Measurements from ENCODE around the gene KLF13.

KLF13 gene

DNA sequence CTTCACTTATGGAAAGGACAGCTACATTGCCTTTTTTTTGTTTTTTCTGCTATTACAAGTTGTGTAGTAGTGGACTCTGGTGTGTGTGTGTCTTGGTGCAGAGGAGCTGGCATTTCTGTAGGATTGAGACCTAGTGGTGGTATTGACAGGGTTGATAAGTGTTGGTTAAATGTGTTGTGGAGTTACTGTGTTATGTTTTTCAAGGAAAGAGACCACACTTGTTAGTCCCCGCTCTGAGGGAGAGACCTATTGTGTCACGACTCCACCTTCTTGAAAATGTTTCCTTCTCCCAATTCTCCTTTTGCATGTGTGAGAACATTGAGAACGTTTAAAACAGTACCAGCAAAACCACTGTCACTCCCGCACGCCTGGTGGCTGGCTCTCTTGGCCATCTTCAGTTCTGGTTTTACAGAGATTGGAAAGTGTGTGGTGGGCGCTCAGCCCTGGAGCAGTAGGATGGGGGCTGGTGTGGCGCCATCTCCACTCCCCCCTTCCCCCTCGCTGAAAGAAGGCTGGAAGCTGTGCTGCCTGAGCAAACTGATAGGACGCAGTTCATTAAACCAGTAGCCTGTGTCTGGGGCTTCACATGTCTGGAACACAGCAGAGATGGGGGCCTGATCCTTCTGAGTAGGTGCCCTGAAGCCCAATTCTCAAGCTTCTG lies 5.5 kb downstream of the KLF13 start:
- no peak for DNase-seq (ENCODE audit: low read depth in 2 of 2)

DNA sequence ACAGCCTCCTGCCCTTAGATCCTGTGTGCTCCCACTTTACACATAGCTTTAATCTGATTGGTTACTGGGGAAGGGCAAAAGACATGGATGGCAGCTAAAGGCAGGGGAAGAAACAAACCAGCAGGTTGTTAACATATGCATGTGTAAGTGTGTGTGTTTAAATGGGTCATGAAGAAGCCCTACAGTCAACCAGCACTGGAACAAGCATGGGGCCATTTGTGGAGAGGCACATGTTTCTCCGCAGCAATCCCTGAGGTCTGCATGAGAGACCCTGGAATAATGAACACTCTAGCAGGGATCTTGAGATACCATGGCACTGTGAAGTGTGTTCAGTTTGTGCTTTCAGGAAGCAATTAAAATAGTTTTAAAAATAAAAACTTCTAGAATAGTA lies 6.0 kb downstream of the KLF13 start:
- no peak for DNase-seq (ENCODE audit: low read depth in 2 of 2)

DNA sequence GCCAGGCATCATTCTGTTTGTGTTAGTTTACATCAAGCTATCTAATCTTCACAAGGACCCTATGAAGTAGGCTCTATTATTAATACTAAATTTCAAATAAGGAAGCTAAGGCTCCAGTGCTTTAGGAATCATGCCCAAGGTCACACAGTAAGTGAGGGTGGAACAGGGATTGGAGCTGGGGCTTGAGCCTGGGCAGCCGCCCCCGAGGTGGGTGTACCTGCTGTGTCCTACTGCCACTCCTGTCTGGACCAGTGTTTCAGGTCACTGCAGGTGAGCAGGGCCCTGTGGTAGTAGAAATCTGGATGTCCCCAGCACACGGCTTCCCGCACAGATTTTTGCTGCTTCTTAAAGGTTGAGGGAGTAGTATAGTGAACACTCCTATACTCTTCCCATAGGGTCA lies 6.5 kb downstream of the KLF13 start:
- DNase-seq (ENCODE audit: low read depth in 2 of 2): no peak

DNA sequence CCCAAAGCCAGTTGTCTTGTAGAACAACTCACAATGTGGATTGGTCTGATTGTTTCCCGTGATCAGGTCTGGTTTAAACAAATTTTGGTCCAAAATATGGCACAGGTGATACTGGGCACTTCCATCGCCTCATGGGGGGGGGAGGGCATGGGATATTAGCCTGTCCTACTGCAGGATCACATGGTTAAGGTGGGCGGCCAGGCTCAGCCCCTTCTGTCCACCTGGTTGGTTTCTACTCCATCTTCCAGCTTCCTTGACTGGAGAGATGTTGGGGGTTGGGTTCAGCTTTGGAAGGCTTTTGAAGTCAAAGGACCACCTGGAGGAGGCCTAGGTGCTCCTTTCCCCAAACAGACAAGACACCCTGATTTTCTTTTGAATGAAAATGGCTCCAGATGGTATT lies 7.2 kb downstream of the KLF13 start:
- DNase-seq (ENCODE audit: low read depth in 2 of 2): no peak

DNA sequence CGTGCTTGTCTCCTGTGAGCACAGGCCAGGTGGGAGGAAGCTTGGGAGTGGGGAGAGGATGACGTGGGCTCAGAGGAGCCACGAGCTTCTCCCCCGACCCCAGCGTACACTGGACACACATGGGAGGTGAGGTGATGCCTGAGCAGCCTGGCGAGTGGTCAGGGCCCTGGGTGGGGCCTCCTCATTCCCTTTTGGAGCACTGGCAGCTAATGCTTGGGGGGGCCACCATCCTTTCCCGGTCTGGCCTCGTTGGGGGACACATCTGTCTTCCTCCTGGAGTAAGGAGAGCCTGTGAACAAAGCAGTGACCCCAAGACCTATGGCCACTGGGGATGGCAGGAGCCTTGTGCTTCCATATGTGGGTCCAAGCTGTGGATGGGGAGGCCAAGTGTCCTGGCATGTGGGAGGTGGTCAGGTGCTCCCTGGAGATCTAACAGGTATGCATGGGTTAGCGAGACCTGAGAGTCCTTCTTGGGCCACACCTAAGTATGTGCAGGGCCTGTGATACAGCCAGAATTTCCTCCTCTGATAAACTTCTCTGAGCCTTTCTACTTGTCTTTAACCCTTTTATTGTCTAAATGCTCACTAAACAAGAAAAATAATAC lies 9.5 kb downstream of the KLF13 start:
- DNase-seq (ENCODE audit: low read depth in 2 of 2): no peak

DNA sequence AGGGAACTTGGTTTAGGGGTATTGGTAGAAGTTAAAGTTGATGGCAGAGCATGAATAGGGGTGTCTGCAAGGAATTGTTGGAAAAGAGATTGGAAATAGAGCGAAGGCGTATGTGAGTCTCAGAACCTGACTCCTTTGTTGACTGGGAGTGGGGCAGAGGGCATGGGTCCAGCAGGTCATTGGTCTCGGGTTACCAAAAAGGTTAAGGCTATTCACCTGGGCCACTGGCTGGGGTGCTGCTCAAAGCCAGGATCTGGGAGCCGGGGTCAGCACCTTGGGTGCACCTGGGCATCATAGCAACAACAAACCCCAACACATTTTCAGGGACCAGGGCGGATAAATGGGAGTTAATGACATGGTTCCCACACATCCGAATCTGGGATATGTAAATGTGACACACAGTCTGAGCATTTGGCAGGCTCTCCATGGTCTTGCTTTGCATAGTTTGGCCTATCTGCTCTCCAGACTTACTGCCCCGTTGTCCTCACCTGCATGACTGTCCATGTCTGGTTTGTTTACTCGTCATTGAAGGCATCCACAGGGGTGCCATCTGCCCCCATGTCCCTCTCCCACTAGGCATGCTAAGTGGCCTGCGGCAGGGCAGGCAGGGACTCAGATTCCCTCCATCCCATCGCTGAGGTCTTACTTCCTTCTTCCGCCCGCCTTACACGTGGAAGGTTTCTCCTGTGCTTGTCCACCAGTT lies 10.1 kb downstream of the KLF13 start:
- DNase-seq (ENCODE audit: low read depth in 2 of 2): no peak

DNA sequence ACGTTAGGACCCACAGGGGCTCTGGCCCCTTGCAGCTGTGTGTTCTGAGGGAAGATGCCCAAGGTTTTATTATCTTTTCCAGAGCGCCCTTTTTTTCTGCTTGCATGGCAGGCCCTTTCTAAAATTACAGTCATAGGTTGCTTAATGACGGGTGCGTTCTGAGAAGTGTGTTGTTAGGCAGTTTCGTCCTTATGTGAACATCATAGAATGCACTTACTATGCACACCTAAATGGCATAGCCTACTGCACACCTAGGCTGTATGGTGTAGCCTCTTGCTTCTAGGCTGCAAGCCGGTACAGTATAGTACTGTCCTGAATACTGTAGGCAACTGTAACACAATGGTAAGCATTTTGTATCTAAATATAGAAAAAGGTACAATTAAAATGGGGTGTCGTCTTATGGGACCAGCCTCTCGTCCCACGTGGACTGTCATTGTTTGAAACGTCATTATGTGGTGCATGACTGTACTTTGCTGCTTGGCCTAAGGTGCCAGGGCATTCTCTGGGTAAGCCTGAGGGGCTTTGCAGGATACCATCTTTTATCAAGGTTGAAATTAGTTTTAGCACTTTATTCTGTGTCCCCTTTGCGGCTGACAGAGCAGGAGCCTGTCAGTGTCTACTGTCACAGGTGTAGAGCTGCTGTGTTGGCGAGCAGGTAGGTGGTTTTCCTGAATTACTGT lies 10.9 kb downstream of the KLF13 start:
- DNase-seq (ENCODE audit: low read depth in 2 of 2): no peak

DNA sequence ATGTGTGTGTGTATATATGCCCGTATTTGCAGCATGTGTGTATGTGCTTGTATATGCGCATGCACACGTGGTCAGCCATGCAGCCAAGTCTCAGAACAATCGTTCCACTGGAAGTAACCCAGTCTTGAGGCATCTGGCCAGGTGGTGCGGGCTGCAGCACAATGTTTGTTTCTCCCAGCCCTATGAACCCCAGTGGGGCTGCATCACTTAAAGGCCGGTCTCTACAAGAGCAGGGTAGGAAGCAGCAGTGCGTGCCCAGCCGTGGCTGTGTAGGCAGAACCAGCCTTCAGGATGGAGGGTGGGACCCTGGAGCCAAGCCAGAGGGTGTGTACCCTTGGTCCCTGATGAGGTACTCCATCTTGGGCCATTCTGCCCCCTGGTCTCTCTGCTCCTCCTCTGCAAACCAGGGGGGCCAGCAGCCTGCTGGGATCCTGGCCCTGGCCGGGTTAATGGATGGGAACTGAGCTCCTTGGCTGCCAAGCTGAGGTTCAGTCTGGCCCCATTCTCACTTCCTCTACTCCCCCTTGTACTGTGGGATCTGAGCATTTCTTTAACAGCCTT lies 11.8 kb downstream of the KLF13 start:
- DNase-seq (ENCODE audit: low read depth in 2 of 2): no peak

DNA sequence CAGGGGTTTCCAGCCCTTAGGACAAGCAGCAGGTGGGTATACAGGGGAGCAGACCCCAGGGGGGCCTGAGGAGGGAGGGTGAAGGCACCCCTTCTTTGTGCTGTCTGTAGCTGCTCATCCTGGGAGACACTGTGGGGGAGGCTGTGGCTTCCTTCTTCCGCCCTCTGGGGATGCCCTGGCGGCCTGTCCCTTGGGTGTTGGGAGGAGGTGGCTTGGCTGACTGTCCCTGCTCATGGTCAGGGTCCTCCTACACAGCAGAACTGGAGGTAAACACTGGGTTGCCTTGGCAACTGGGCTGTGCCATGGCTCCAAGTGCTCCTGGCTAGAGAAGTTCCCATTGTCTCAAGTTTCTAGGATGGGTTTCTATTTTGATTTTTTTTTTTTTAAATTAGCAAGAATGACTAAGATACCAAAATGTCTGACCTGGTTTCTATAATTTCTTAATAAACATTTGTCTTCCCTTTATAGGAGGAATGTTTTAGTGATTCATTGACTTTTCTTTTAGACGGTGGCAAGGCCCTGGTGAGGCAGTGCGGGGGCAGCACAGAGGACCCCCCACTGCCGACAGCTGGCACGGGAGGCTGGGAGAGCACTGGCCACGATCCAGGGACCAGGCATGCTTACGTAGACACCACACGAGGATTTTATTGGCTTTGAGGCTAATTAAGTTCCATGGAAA lies 12.4 kb downstream of the KLF13 start:
- DNase-seq (ENCODE audit: low read depth in 2 of 2): no peak

DNA sequence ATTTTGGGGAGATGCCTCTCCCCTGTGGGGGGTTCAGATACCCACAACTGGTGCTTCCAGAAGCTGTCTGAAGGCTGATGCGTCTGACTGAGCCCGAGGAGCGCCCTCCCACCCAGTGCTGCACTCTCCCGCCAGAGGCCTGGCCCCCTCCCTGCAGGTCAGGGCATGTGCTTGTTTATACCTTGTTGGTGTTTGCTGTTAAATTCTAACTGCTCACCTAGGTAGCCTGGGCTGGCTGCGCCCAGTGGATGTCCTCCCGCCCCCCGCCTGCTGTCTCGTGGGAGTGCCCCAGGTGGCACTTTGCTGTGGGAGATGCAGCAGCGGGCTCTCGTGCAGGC lies 12.9 kb downstream of the KLF13 start:
- DNase-seq (ENCODE audit: low read depth in 2 of 2): no peak

DNA sequence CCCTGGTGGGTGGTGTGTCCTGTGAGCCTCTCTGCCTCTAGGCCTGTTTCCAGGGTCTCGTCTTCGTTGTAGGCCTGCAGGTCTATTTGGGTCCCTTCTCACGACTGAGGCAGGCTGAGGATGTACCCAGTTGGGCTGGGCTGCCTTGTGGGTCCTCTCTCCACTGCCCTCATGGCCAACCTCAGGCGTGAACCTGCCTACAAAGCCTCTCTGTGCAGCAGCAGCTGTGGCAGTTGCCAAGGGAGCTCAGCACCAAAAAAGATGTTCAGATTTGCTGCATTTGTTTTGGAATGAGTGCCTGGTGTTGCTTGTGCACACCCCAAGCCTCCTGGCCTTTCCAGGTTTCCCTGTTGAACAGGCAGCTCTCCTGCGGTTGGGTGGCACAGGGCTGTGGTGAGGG lies 13.4 kb downstream of the KLF13 start:
- DNase-seq (ENCODE audit: low read depth in 2 of 2): no peak

DNA sequence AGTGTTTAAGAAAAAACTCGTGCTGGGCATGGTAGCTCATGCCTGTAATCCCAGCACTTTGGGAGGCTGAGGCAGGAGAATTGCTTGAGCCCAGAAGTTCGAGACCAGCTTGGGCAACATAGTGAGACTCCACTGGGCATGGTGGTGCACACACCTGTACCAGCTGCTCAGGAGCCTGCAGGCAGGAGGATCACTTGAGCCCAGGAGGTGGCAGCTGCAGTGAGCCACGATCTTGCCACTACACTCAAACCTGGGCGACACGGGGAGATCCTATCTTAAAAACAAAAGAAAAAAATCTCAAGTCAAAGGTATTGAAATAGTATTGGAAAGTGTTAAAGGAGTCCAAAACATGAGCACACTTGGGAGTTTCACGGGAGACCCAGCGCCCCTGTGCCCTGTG lies 14.0 kb downstream of the KLF13 start:
- DNase-seq (ENCODE audit: low read depth in 2 of 2): no peak

DNA sequence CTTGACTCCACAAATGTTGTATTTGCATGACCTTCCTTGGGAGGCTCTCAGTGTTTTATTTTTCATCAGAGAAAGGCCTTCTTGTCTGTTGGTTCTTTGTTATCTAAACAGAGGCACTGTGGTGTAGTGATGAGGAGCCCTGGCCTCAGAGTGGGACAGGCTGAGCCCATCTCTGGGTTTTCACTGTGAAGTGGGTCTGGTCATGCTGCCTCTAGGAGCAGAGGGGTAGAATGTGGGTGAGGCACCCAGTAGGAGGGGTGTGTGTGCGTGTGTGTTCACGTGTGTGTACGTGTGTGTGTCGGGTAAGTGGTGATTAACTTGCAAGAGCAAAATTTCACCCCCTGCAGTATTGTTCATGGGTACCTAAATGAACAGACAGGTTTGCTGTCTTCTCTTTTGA lies 14.4 kb downstream of the KLF13 start:
- DNase-seq (ENCODE audit: low read depth in 2 of 2): no peak

DNA sequence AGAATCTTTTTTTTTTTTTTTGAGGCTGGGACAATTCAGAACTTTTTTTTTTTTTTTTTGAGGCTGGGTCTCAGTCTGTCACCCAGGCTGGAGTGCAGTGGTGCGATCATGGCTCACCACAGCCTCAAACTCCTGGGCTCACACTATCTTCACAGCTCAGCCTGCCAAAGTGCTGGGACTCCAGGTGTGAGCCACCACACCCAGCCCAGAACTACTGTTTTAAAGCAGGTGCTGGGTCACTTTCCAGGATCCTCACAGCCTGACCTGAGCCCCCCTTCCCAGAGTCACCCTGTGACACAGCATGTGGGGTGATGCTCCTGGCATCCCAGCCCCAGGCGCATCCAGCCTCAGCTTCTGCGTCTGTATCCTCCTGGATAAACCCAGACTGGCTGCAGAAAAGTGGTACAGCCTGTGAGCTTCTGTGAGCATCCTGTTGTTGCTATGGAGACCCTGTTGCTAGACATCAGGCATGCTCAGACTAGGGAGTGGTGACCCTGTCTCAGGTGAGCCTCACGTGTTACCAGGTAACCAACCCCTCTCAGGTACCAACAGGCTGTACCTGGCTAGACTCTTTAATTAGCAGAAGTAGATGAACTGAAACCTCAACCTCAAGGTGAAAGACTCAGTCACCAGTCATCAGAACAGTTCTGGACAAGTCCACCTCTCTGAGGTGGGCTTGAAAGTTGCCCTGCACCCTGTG lies 15.0 kb downstream of the KLF13 start:
- DNase-seq (ENCODE audit: low read depth in 2 of 2): no peak

DNA sequence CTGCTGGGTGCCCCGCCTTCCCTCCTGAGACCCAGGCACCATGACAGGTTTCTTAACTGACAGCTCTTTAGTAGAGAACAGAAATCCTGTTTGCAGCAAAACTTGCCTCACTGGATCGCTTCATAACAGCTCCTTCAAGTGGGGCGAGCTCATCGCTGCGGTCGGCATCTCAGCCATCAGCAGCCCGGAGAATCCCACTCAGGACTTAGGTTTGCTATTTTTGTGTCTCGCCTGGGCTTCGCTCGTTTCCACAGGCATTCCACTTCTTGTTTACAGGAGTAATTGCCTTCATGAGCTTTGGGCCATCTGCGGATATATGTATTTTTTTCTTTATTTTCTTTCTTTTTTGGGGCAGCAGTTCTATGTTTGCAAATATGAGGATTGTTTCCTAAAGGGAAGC lies 15.7 kb downstream of the KLF13 start:
- DNase-seq (ENCODE audit: low read depth in 2 of 2): no peak

DNA sequence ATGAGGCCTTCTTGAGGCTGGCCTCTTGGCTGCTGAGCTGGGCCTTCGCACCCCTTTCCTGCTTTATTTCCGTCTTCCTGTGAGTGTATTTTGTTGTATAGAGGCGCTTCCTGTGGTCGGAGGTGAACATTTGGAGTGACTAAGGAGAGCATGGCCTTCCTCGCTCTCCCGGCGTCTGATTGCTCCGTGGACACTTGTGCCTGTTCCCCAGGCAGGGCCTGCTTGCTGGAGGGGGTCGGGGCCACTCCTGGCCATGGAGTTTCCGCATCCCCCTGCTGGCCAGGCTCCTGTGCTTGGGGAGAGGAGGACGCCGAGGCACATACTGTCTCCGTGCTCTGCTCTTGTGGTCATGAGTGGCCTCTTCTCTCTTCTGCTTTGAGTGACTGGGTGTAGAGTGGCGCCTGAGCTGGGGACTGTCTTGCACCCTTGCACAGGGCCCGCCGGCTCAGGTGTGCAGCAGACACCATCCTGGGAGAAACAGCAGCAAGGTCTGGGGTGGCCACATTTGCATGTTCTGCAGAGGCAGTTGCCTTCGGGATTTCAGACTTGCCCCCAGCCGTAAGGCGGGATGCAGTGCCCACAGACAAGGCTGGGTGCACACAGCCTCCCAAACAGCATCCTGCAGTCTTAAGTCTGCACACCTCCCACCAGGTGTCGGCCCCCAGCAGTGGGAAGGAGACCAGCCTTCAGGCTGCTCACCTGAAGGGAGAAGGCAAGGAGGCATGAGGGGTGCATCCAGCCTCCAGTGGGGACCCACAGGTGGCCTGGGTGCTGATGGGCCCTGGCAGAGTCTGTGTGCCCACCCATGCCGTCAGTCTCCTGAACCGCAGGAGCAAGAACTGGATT lies 16.4 kb downstream of the KLF13 start:
- no peak for DNase-seq (ENCODE audit: low read depth in 2 of 2)

DNA sequence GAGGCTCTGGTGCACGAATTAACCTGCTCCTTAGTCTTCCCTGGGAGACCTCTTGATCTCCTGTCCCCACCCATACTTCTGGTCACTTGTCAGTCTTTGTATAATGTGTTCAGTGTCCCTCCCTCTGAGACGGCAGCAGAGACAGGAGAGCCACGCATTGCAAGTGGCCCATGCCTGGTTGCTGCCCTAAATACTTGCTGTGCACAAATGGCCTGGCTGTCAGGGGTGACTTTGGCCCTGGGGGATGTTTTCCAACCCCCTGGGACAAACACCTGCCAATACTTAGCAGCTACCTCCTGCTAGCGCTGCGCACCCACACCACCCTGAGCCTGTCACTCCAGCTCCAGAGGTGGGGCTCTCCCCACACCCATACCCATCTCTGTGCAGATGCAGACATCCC lies 17.2 kb downstream of the KLF13 start:
- no peak for DNase-seq (ENCODE audit: low read depth in 2 of 2)

DNA sequence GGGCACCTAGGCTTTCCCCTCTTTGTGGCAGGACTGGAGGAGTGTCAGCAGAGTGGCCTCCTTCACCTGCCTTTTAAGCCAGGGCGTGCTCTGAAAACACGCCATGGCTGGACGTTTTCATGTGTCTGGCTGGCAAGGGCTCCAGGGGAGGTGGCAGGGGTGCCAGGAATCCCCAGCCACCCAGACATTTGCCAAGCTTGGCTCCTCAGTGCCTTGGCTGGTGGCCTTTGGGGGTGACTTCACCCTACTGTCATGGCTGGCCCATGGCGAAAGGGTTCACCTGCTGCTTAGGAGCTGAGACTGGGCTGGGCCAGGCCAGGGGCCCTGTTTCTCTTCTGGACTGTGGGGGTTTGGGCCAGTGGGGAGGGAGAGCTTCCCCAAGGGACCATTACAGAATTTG lies 17.6 kb downstream of the KLF13 start:
- DNase-seq (ENCODE audit: low read depth in 2 of 2): no peak

DNA sequence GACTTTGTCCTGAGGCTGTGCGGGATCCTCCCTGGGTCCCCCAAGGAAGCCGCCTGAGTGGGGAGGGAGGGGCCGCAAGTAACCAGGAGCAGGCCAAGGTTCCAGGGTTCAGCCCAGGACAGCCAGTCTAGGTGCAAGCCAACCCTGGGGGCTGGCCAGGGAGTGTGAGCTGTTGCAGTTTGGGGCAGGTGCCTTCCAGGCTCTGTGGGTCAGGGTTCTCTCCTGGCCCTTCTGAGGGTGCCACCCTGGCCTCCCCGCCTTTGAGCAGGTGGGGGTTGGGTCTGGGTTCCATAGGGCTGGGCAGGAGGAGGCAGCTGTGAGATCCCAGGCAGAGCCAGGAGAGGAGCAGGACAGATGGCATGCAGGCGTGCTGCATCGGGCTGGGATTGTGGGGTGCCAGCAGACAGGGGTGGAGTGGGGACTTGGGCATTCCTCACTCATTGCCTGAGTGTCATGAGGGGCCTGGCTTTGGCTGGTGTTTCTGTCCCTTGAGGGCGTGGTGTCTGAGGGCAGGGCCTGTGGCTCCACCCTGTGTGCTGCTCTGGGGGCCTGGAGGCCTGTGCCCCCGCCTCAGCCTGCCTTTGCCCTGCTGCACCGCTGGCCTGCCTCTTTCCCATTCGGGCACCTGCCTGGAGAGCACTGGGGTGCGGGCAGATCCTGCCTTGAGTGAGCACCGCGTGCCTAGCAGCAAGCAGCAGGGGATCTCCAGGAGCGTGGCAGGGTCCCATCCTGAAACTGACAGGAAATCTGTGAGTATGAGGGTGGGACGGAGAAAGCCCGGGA lies 18.4 kb downstream of the KLF13 start:
- DNase-seq (ENCODE audit: low read depth in 2 of 2): no peak
